ENCODE results near the gene ADAMTS2.

The ADAMTS2 gene

GRCh38 chr5:179379321-179379890 lies 34.1 kb upstream of the ADAMTS2 start:
- H2BK15ac ChIP-seq (ENCODE audit: low read length) = no peak overlapping the region
- no peak overlapping the region for H3K9ac ChIP-seq (ENCODE audit: low read depth, low read length, poor library complexity)
- peaks cover 2% of the 10 kb centered on the region for H3K79me1 ChIP-seq (ENCODE audit: low read depth, low read length)
- no peak overlapping the region for H2AK5ac ChIP-seq (ENCODE audit: low read depth, low read length)
- H3K36me3 ChIP-seq (replicated peaks in 1 of 2; ENCODE audit: control insufficient read depth in 2 of 2, insufficient read depth in 2 of 2, low read length in 2 of 2) = no peaks in the 10 kb centered on the region
- H2BK12ac ChIP-seq (ENCODE audit: low read length) = no peak overlapping the region
- H4K8ac ChIP-seq (ENCODE audit: low read depth, low read length) = no peak overlapping the region
- no peak for DNase-seq (ENCODE audit: low spot score)
- no peak overlapping the region for H3K4ac ChIP-seq (ENCODE audit: low read length)
- no peak overlapping the region for H3K4me3 ChIP-seq (ENCODE audit: low read length in 2 of 2)
- H3K18ac ChIP-seq (ENCODE audit: low read length) = no peak overlapping the region
- H3K14ac ChIP-seq (ENCODE audit: low read length) = no peak overlapping the region
- no peaks in the 10 kb centered on the region for H3K27me3 ChIP-seq (ENCODE audit: control insufficient read depth in 3 of 3, insufficient read depth in 3 of 3, low read depth in 1 of 3, low read length in 3 of 3)
- no peak overlapping the region for H2BK5ac ChIP-seq (ENCODE audit: low read length)
- WGBS, 2 donors (ENCODE audit: extremely low coverage in 2 of 2, insufficient read length in 2 of 2, insufficient replicate concordance in 1 of 2) = no CpG with 5 or more reads among the region's 9 CpGs
- H3K27ac ChIP-seq (replicated peaks; ENCODE audit: low read length) = no peak overlapping the region
- peaks cover 0 to 5% of the 10 kb centered on the region in 2 donors for H3K4me1 ChIP-seq (ENCODE audit: control insufficient read depth in 2 of 2, insufficient read depth in 1 of 2, low read depth in 1 of 2, low read length in 2 of 2)
- peaks cover 0 to 5% of the 10 kb centered on the region in 2 donors for H3K9me3 ChIP-seq (replicated peaks in 1 of 2; ENCODE audit: control insufficient read depth in 2 of 2, insufficient read depth in 1 of 2, low read depth in 1 of 2, low read length in 2 of 2)
- no peak overlapping the region for H2AFZ ChIP-seq (ENCODE audit: low read length)
- H3K4me2 ChIP-seq (ENCODE audit: insufficient read depth, low read length, poor library complexity, severe bottlenecking) = no peak overlapping the region
- no peak overlapping the region for H2BK120ac ChIP-seq (ENCODE audit: low read depth, low read length)
- no peak overlapping the region for H4K91ac ChIP-seq (ENCODE audit: low read depth, low read length, poor library complexity)
- no peak overlapping the region for H3K23ac ChIP-seq (ENCODE audit: low read depth, low read length, poor library complexity)

GRCh38 chr5:179378441-179379271 lies 33.4 kb upstream of the ADAMTS2 start:
- Histone ChIP-seq H3K23ac (ENCODE audit: low read depth, low read length, poor library complexity) (no peak overlapping the region), H4K91ac (ENCODE audit: low read depth, low read length, poor library complexity) (no peak overlapping the region), H3K9me3 (replicated peaks in 1 of 2; ENCODE audit: control insufficient read depth in 2 of 2, insufficient read depth in 1 of 2, low read depth in 1 of 2, low read length in 2 of 2) (peaks cover 0 to 5% of the 10 kb centered on the region in 2 donors), H3K27me3 (ENCODE audit: control insufficient read depth in 3 of 3, insufficient read depth in 3 of 3, low read depth in 1 of 3, low read length in 3 of 3) (no peaks in the 10 kb centered on the region), H2BK12ac (ENCODE audit: low read length) (no peak overlapping the region), H3K79me1 (ENCODE audit: low read depth, low read length) (peaks cover 2% of the 10 kb centered on the region), H2AFZ (ENCODE audit: low read length) (peak overlapping the region; percentile 8), H3K4me1 (ENCODE audit: control insufficient read depth in 2 of 2, insufficient read depth in 1 of 2, low read depth in 1 of 2, low read length in 2 of 2) (peaks cover 0 to 5% of the 10 kb centered on the region in 2 donors), H3K14ac (ENCODE audit: low read length) (peak overlapping the region; percentile 26), H3K36me3 (replicated peaks in 1 of 2; ENCODE audit: control insufficient read depth in 2 of 2, insufficient read depth in 2 of 2, low read length in 2 of 2) (no peaks in the 10 kb centered on the region), H3K18ac (ENCODE audit: low read length) (no peak overlapping the region), H2BK120ac (ENCODE audit: low read depth, low read length) (no peak overlapping the region), H3K4ac (ENCODE audit: low read length) (no peak overlapping the region), H3K27ac (replicated peaks; ENCODE audit: low read length) (no peak overlapping the region), H2AK5ac (ENCODE audit: low read depth, low read length) (no peak overlapping the region), H3K4me3 (ENCODE audit: low read length in 2 of 2) (no peak overlapping the region), H4K8ac (ENCODE audit: low read depth, low read length) (no peak overlapping the region), H2BK15ac (ENCODE audit: low read length) (no peak overlapping the region), H3K9ac (ENCODE audit: low read depth, low read length, poor library complexity) (no peak overlapping the region), H2BK5ac (ENCODE audit: low read length) (no peak overlapping the region), H3K4me2 (ENCODE audit: insufficient read depth, low read length, poor library complexity, severe bottlenecking) (no peak overlapping the region)
- no CpG with 5 or more reads among the region's 16 CpGs for WGBS, 2 donors (ENCODE audit: extremely low coverage in 2 of 2, insufficient read length in 2 of 2, insufficient replicate concordance in 1 of 2)
- DNase-seq (ENCODE audit: low spot score) = no peak

GRCh38 chr5:179378116-179378440 lies 32.8 kb upstream of the ADAMTS2 start:
- no peak overlapping the region for H3K9ac ChIP-seq (ENCODE audit: low read depth, low read length, poor library complexity)
- no peaks in the 10 kb centered on the region for H3K27me3 ChIP-seq (ENCODE audit: control insufficient read depth in 3 of 3, insufficient read depth in 3 of 3, low read depth in 1 of 3, low read length in 3 of 3)
- no peak overlapping the region for H2BK5ac ChIP-seq (ENCODE audit: low read length)
- H2BK120ac ChIP-seq (ENCODE audit: low read depth, low read length) = no peak overlapping the region
- no peak overlapping the region for H2BK12ac ChIP-seq (ENCODE audit: low read length)
- H2BK15ac ChIP-seq (ENCODE audit: low read length) = peak overlapping the region; percentile 19
- H3K4me1 ChIP-seq (ENCODE audit: control insufficient read depth in 2 of 2, insufficient read depth in 1 of 2, low read depth in 1 of 2, low read length in 2 of 2) = peaks cover 0 to 5% of the 10 kb centered on the region in 2 donors
- no peaks in the 10 kb centered on the region for H3K36me3 ChIP-seq (replicated peaks in 1 of 2; ENCODE audit: control insufficient read depth in 2 of 2, insufficient read depth in 2 of 2, low read length in 2 of 2)
- DNase-seq (ENCODE audit: low spot score) = no peak
- H2AFZ ChIP-seq (ENCODE audit: low read length) = no peak overlapping the region
- peaks cover 0 to 5% of the 10 kb centered on the region in 2 donors for H3K9me3 ChIP-seq (replicated peaks in 1 of 2; ENCODE audit: control insufficient read depth in 2 of 2, insufficient read depth in 1 of 2, low read depth in 1 of 2, low read length in 2 of 2)
- H3K4me3 ChIP-seq (ENCODE audit: low read length in 2 of 2) = no peak overlapping the region
- no CpG with 5 or more reads among the region's 5 CpGs for WGBS, 2 donors (ENCODE audit: extremely low coverage in 2 of 2, insufficient read length in 2 of 2, insufficient replicate concordance in 1 of 2)
- H3K18ac ChIP-seq (ENCODE audit: low read length) = peak overlapping the region; percentile 46
- H3K4me2 ChIP-seq (ENCODE audit: insufficient read depth, low read length, poor library complexity, severe bottlenecking) = no peak overlapping the region
- no peak overlapping the region for H3K14ac ChIP-seq (ENCODE audit: low read length)
- peak overlapping the region; percentile 64 for H2AK5ac ChIP-seq (ENCODE audit: low read depth, low read length)
- H3K23ac ChIP-seq (ENCODE audit: low read depth, low read length, poor library complexity) = no peak overlapping the region
- H4K91ac ChIP-seq (ENCODE audit: low read depth, low read length, poor library complexity) = no peak overlapping the region
- no peak overlapping the region for H4K8ac ChIP-seq (ENCODE audit: low read depth, low read length)
- H3K27ac ChIP-seq (replicated peaks; ENCODE audit: low read length) = no peak overlapping the region
- H3K4ac ChIP-seq (ENCODE audit: low read length) = no peak overlapping the region
- H3K79me1 ChIP-seq (ENCODE audit: low read depth, low read length) = peaks cover 2% of the 10 kb centered on the region

- H3K4me1 ChIP-seq (ENCODE audit: control insufficient read depth in 2 of 2, insufficient read depth in 1 of 2, low read depth in 1 of 2, low read length in 2 of 2) = peaks cover 0 to 5% of the 10 kb centered on the region in 2 donors
- H2BK5ac ChIP-seq (ENCODE audit: low read length) = peak overlapping the region; percentile 29
- peaks cover 2% of the 10 kb centered on the region for H3K79me1 ChIP-seq (ENCODE audit: low read depth, low read length)
- H3K27me3 ChIP-seq (ENCODE audit: control insufficient read depth in 3 of 3, insufficient read depth in 3 of 3, low read depth in 1 of 3, low read length in 3 of 3) = peaks cover 0 to under 1% (median 0%) of the 10 kb centered on the region in 3 experiments
- H2AK5ac ChIP-seq (ENCODE audit: low read depth, low read length) = peak overlapping the region; percentile 89
- H3K9ac ChIP-seq (ENCODE audit: low read depth, low read length, poor library complexity) = no peak overlapping the region
- no peak for DNase-seq (ENCODE audit: low spot score)
- H3K23ac ChIP-seq (ENCODE audit: low read depth, low read length, poor library complexity) = no peak overlapping the region
- H2BK15ac ChIP-seq (ENCODE audit: low read length) = peak overlapping the region; percentile 19
- no peak overlapping the region for H3K4ac ChIP-seq (ENCODE audit: low read length)
- no peak overlapping the region for H4K91ac ChIP-seq (ENCODE audit: low read depth, low read length, poor library complexity)
- H2BK120ac ChIP-seq (ENCODE audit: low read depth, low read length) = no peak overlapping the region
- H2BK12ac ChIP-seq (ENCODE audit: low read length) = peak overlapping the region; percentile 42
- H3K27ac ChIP-seq (replicated peaks; ENCODE audit: low read length) = no peak overlapping the region
- H3K9me3 ChIP-seq (replicated peaks in 1 of 2; ENCODE audit: control insufficient read depth in 2 of 2, insufficient read depth in 1 of 2, low read depth in 1 of 2, low read length in 2 of 2) = peaks cover 0 to 3% of the 10 kb centered on the region in 2 donors
- WGBS, 2 donors (ENCODE audit: extremely low coverage in 2 of 2, insufficient read length in 2 of 2, insufficient replicate concordance in 1 of 2) = no CpG with 5 or more reads among the region's 17 CpGs
- no peak overlapping the region for H3K14ac ChIP-seq (ENCODE audit: low read length)
- peak overlapping the region; percentile 46 for H3K18ac ChIP-seq (ENCODE audit: low read length)
- no peak overlapping the region for H3K4me2 ChIP-seq (ENCODE audit: insufficient read depth, low read length, poor library complexity, severe bottlenecking)
- no peak overlapping the region for H3K4me3 ChIP-seq (ENCODE audit: low read length in 2 of 2)
- no peak overlapping the region for H4K8ac ChIP-seq (ENCODE audit: low read depth, low read length)
- no peaks in the 10 kb centered on the region for H3K36me3 ChIP-seq (replicated peaks in 1 of 2; ENCODE audit: control insufficient read depth in 2 of 2, insufficient read depth in 2 of 2, low read length in 2 of 2)
- H2AFZ ChIP-seq (ENCODE audit: low read length) = no peak overlapping the region
Observed at GRCh38 chr5:179377421-179378115, 32.3 kb upstream of the ADAMTS2 start.
